NOMO-1 treated with dmso at 0.1 percent for 144 hours (cell line): ENCODE results near the gene NPFFR1.
A peak's percentile ranks its signal among the peaks of the same experiment; 100 is the strongest.

Source experiments
- DNase-seq: peaks from one replicate; lab custom pipeline; 2025; ENCODE audit not compliant: unreplicated experiment; lab: John Stamatoyannopoulos, UW

NPFFR1 gene

DNA sequence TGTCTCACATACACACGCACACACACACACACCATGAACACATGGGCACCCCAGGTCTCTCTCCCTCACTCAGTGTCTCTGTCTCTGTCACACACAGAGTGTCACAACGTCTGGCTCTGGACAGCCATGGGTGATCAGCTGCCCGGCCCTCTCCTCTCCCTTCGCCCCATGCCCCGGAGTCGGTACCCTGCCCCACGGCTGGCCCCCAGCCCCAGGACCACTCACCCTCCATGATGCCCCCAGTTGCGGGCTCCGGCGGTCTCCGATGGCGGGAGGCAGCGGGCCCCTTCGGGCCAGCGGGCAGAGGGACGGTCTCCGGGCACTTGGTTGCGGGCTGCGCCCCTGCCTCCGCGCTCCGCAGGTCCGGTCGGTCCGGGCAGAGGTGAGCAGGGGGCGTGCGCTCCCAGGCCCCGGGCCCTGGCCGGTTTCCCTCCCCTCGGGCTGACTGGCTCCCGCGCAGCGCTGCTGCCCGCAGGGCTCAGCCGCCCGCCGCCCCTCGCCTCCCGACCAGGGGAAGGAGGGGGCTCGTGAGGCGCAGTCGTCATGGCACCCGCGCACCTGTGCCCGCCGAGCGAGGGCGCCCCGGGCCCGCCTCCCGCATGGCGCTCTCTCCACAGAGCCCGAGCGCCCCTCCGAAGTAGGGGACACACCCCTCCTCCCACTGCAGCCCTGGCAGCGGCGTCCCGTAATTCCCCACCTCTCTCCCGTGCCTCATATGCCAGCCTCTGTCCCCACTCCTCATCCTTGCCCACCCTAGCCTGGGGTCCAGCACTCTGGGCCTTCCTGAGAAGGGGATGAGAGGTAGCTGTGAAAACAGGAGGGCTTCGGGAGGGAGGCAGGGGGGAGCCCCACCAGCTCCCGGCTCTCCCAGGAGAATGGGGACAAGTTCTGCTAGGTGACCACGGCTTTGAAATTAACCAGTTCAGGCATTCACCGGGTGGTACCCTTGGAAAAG lies at the start of gene NPFFR1:
Gene NPFFR1 (minus strand): TSS at position 560 of the 955 bp plus-strand sequence. CDS start 328 bp downstream, at position 232.
- DNase-seq, result no peak

DNA sequence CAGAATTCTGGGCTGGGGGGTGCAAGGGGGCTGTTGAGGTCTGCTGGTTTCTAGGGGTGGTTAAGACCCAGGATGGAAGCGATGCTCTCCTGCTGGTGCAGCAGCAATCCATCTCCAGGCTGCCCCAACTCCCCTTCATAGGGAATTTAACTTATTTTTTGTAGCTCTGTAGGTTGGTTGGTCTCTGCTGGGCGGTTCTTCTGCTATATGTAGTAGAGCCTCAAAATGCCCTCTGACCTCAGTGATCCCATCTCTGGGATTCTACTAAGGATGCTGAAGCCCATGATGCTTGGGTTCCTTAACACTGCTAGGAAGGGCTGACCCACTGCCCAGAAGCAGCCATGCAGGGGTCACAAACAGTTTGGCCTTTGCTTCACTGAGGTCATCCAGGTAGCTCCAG lies 49.5 kb upstream of the NPFFR1 start:
- no peak for DNase-seq

DNA sequence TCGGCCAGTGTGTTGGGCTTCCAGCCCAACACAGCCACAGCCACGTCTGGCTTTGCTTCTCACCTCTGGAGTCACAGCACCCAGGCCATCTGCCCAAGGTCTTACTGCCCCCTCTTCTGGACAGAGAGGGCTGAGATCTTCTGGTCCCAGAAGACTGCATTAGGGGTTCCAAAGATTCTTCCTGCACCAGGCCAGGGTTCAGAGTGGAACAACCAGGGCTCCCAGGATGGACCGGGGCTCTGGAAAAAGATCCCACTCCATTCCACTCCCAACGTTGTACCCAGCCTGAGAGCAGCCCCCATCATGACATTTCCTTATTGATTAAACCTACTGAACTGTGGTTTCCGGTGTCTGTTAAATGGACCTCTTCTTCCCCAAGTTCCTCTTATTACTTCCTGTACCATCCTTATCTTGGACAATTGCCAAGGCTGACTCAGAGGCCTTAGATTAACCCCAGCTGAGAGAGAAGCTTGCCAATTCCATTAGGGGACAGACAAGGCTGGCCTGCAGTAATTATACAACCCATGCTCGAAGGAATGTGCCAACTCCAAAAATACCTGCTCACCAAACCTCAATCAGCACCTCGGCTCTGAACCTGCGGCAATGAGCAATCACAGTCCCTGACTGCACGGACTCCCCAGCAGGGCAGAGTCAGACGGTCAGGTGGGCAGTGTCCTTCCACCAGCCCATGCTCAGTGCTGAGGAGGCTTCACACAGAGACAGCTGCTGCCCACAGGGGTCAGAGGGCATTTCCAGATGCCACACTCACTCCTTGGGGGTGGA lies 47.9 kb upstream of the NPFFR1 start:
- peak; percentile 76 for DNase-seq

DNA sequence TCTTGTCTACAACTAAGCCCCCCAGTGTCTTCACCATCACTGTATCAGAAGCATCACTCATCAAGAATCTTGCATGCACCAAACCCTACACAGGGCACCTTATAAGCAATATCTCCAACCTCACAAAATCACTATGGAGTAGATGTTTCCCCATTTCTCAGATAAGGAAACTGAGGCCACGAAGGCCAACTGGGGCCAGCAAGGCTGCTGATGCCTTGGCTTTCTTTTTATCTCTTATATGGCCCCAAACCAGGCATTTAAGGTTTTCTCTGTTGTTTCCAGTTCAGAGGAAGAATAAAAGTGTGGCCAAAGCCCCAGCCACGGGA lies 47.3 kb upstream of the NPFFR1 start:
- no peak for DNase-seq

DNA sequence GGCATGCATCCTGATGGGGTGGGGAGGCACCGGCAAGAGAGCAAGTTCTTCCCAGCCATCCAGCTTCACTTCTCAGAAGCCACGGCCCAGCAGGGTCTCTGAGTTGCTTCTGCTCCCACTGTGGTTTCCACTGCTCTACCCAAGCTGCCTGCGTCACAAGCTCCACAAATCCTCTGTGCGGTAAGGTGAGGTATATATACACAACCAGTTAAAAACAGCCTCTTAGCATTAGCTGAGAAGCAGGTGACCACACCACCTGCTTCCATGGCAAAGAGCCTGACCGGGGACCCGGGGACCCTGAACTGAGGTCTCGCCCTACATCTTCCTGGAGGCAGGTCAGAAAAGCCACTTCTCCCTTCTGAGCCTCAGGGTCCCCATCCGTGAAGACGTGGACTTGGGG lies 46.9 kb upstream of the NPFFR1 start:
- no peak for DNase-seq

DNA sequence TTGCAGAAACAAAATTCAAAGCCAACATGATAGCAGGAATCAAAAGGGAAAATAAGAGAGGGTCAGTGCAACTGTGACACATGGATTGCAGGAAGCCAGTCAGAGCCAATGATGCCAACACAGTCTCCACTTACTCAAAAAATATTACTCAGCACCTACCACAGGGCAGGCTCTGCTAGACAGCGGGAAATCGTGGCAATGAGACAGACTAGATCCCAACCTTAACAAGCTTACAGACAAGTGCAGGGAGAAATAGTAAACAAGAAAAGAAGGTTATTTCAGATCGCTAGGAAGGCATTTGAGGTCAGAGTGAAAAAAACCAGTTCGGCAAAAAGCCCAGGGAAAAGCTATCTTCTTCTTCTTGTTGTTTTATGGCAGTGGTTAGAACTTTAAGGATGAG lies 45.2 kb upstream of the NPFFR1 start:
- no peak for DNase-seq

DNA sequence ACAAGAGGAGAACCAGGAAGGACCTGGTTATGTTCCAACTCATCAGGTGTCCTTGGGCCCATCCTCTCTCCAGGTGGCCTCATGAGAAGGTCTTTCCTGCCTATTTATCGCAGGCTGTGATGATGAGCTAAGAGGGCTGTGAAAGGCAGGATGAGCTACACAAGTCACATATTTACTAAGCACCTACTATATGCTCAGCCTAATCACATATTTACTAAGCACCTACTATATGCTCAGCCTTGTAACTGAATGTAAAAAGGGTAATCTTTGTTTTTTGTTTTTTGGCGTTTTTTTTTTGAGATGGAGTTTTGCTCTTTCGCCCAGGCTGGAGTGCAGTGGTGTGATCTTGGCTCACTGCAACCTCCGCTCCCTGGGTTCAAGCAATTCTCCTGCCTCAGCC lies 44.2 kb upstream of the NPFFR1 start:
- DNase-seq, result no peak

DNA sequence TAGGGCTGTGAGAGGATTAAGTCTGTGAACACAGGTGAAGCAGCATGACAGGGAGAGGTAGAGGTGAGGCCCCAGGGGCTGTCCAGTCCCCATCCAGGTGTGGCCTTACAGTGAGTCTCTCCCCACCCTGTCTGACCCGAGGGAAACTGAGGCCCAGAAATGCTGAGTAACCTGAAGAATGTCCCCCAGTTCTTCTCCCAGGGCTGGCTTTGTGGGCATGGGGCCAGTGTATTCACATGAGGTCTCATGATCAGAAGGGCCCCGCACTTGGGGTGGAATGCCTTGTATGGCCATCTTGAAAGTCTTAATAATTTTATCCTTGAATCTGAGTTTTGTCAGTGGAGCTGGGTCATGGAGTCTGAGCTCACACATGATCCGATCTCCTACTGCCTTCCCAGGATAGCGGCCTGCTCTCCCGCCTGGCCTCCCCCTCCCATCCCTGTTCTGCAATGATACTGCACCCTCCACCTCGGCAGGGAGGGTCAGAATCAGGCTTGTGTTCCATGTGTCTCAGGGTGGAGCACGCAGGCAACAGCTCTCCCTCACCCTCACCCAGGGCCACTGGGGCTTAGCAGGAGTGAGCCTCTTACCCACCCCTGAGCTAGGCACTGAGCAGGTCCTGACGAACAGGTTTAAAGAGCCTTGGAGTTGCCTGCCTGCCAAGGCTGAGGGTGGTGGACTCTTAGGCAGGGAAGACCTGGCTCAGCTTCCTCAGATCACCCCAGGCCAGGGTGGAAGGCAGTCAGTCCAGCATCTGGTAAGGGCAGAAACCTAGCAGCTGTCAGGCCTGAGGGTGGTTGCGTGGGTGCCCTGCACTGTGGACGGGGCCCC lies 41.4 kb upstream of the NPFFR1 start:
- no peak for DNase-seq

- no peak for DNase-seq
Measured at GRCh38 chr10:70324339-70324861, 40.6 kb upstream of the NPFFR1 start.

GRCh38 chr10:70323697-70324338 lies 40.0 kb upstream of the NPFFR1 start:
- DNase-seq, result no peak

DNA sequence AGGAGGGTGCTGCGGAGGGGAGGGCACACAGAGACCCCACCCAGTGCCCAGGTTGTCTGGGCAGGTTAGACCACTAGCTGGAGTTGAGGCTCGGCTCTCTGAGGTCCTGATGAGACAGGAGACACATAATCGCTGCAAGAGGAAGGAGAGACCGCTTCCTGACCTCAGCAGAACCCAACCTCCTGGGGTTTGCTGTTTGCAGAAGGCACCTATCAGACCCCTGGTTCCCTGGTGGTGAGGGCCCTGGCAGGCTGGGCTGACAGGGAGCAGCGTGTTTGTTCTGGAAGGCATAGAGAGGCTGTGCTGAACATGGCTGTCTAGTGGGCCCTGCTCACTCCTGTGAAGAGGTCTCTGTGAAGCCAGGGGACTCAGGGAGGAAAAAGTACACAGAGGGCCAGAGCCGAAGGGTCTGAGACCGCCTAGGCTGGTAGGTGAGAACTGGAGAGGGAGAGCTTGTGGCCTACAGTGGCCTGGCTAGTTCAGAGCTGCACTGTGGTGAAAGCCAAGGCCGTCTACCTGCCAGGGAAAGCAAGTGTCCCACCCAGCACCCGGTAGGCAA lies 39.4 kb upstream of the NPFFR1 start:
- no peak for DNase-seq

- no peak for DNase-seq
Measured at GRCh38 chr10:70321897-70322890, 38.4 kb upstream of the NPFFR1 start.

DNA sequence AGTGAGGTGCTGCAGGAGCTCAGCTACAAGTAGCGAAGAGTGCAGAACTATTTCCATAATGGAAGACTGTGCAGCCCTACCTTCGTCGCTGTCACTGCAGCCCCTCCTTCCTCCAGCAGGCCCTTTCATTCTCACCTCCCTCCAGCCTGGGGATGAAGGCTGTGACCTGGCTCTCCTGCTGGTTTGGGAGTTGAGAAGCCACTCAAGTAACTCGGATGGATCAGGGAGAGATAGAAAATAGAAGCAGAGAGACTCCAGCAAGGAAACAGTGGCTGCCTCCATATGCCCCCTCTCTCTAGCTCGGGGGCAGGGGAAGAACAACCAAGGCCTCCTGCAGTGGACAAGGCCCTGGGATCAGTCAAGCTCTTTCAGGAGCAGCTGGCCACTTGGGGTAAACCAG lies 37.4 kb upstream of the NPFFR1 start:
- no peak for DNase-seq

GRCh38 chr10:70320751-70321150 lies 36.9 kb upstream of the NPFFR1 start:
- DNase-seq, result no peak

DNA sequence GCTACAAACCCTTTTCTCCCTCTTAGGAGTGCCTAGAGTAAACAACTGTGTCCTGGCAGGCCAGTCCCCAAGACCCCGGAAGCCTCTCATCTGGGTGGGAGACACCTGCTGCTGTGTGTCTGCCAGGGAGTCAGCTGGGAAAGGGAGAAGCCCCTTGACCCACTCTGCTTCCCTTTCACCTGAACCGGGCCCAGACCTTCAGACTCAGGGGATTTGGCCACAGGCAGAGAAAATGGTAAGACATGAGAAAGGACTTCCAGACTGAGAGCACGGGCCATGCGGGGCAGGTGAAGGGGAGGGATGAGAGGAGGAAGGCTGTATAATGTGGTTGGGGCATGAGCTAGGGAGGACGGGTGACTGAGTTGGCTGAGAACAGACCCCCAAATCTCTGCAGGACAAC lies 36.0 kb upstream of the NPFFR1 start:
- no peak for DNase-seq

DNA sequence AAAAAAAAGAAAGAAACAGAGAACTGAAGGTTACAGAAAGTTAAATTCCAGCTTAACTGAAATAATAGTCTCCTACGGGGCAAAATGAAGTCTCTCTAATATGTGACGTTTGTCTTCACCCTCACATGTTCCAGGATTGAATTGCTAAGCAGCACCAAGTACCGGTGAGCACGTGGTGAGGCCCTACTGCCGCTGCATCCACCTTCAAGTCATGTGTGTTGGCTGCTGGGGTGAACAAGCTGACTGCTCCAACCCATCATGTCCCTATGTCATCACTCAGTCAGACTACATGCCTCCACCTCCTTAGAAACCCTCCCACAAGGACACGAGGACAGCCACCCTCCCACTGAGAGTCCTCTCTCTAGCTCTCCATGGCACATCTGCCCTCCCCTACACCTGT lies 35.4 kb upstream of the NPFFR1 start:
- no peak for DNase-seq

DNA sequence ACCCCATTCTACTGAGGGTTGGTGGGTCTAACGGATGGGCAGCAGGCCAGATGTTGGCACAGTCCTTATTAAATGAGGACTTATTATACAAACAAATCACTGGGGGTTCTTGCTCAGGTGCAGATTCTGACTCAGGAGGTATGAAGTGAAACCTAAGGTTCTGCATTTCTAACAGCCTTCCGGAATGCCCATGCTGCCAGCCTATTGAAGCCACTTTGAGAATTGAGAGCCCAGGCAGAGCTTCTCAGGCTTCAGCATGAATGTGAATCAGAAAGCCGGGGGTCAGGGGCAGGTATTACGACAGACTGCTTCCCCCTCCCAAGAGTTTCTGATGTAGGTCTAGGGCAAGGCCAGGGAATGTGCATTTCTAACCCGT lies 34.1 kb upstream of the NPFFR1 start:
- DNase-seq, result no peak

GRCh38 chr10:70317272-70317942 lies 33.6 kb upstream of the NPFFR1 start:
- no peak for DNase-seq

GRCh38 chr10:70315815-70316214 lies 32.0 kb upstream of the NPFFR1 start:
- DNase-seq, result no peak
